HCT116 (cell line): ENCODE measurements around the gene RNF25. TPM values are rescaled to one million over a fixed set of nuclear protein-coding genes. Genes with fewer than 3 reads are reported as not detected.

Experiments used
- ATAC-seq: fragments of 200-7000 bp; cut with Tn5 transposase; 2 replicates; pipeline ENCODE4 v1.9.1; 2020; ENCODE audit warnings: mild to moderate bottlenecking, moderate library complexity
- BruUV-seq: library from RNA; stranded (reverse); fragments of 400-500 nt; replicated peaks from 2 replicates; lab custom pipeline; 2021; lab: Mats Ljungman, UMichigan
- CTCF ChIA-PET: fragments of 300-600 bp; sonication (Branson Sonifier 250); formaldehyde crosslinking; loops from one replicate; lab custom pipeline; 2021; ENCODE audit warnings: antibody characterized with exemption; lab: Charles Lee
- POLR2A ChIA-PET: fragments of 300-600, 350-600 bp; sonication (Branson Sonifier 250); formaldehyde crosslinking; loops from one replicate; lab custom pipeline; 2021; ENCODE audit warnings: antibody characterized with exemption; lab: Charles Lee
- RAD21 ChIA-PET, 2 experiments: fragments of 300-600 bp; sonication (Branson Sonifier 250); formaldehyde crosslinking; loops; one replicate each; lab custom pipeline; 2023; ENCODE audit warnings: low total read pairs in 2 of 2; ENCODE audit not compliant: uncharacterized antibody in 2 of 2, unreplicated experiment in 2 of 2, low non-redundant PET in 1 of 2; lab: Charles Lee
- DNase-seq: peaks from one replicate; pipeline ENCODE4 v3.0.0-alpha.2; 2010; ENCODE audit warnings: low read depth, low spot score
- H2AFZ ChIP-seq: fragments of 200-600 bp; shearing (Covaris generic), sonication (generic); 2 replicates; pipeline ENCODE4 v1.6.1; 2017; ENCODE audit warnings: low read depth, mixed run types, mixed read lengths, antibody characterized with exemption, low read length; ENCODE audit not compliant: poor library complexity, severe bottlenecking
- H3K27ac ChIP-seq: 2 replicates; pipeline ENCODE4 v1.5.1; 2012; ENCODE audit warnings: low read depth, low read length
- H3K27me3 ChIP-seq: fragments of 200-600 bp; sonication (generic); 2 replicates; pipeline ENCODE4 v1.6.1; 2016; ENCODE audit warnings: mixed run types, low read length, mixed read lengths; ENCODE audit not compliant: insufficient read depth
- H3K36me3 ChIP-seq, 2 experiments: fragments of 200-500 bp in 1 of 2; fragments of 200-600 bp in 1 of 2; sonication (Bioruptor generic) in 1 of 2; sonication (generic) in 1 of 2; 2 replicates each; pipeline versions ENCODE4 v1.5.1 to v1.6.1; 2014 to 2016; ENCODE audit warnings: low read length in 2 of 2, inconsistent platforms in 1 of 2, mixed read lengths in 1 of 2, mixed run types in 1 of 2; ENCODE audit not compliant: insufficient read depth in 2 of 2, control insufficient read depth in 1 of 2
- H3K4me1 ChIP-seq, 2 experiments: fragments of 200-600 bp in 1 of 2; sonication (generic) in 1 of 2; 2 replicates each; pipeline versions ENCODE4 v1.5.1 to v1.6.1; 2012 to 2017; ENCODE audit warnings: low read length in 2 of 2, inconsistent platforms in 1 of 2, mild to moderate bottlenecking in 1 of 2, mixed read lengths in 1 of 2, mixed run types in 1 of 2, moderate library complexity in 1 of 2; ENCODE audit not compliant: insufficient read depth in 2 of 2, control insufficient read depth in 1 of 2
- H3K4me2 ChIP-seq: fragments of 200-600 bp; sonication (generic); 2 replicates; pipeline ENCODE4 v1.6.1; 2017; ENCODE audit warnings: mixed run types, low read length, mixed read lengths
- H3K4me3 ChIP-seq, 2 experiments: fragments of 200-600 bp in 1 of 2; sonication (generic) in 1 of 2; replicated peaks in 1 of 2; 2 replicates each; pipeline ENCODE4 v1.5.1; 2011 to 2016; ENCODE audit warnings: low read length in 2 of 2, control low read depth in 1 of 2, low read depth in 1 of 2, mild to moderate bottlenecking in 1 of 2, mixed read lengths in 1 of 2, mixed run types in 1 of 2
- H3K79me2 ChIP-seq: fragments of 200-600 bp; sonication (generic); 2 replicates; pipeline ENCODE4 v1.6.1; 2017; ENCODE audit warnings: mild to moderate bottlenecking, mixed run types, low read length, moderate library complexity, mixed read lengths; ENCODE audit not compliant: insufficient read depth
- H3K9ac ChIP-seq: fragments of 200-600 bp; sonication (generic); 2 replicates; pipeline ENCODE4 v1.6.1; 2016; ENCODE audit warnings: low read length, mixed read lengths
- H3K9me2 ChIP-seq: fragments of 200-600 bp; sonication (generic), shearing (Covaris generic); 2 replicates; pipeline ENCODE4 v1.6.1; 2017; ENCODE audit warnings: mixed run types, mild to moderate bottlenecking, moderate library complexity; ENCODE audit not compliant: insufficient read depth
- H3K9me3 ChIP-seq, 2 experiments: fragments of 200-500 bp in 1 of 2; fragments of 200-600 bp in 1 of 2; sonication (Bioruptor generic) in 1 of 2; sonication (generic) in 1 of 2; 2 replicates each; pipeline ENCODE4 v1.6.1; 2014 to 2017; ENCODE audit warnings: low read length in 2 of 2, mixed read lengths in 2 of 2, inconsistent platforms in 1 of 2, low read depth in 1 of 2, mild to moderate bottlenecking in 1 of 2, mixed run types in 1 of 2, moderate library complexity in 1 of 2; ENCODE audit not compliant: control insufficient read depth in 1 of 2, insufficient read depth in 1 of 2
- H4K20me1 ChIP-seq: fragments of 200-600 bp; sonication (generic), shearing (Covaris generic); 2 replicates; pipeline ENCODE4 v1.6.1; 2017; ENCODE audit warnings: mixed run types, mild to moderate bottlenecking, moderate library complexity; ENCODE audit not compliant: insufficient read depth
- CBX3 ChIP-seq: IDR thresholded peaks from 2 replicates; pipeline ENCODE4 v1.6.1; 2012; ENCODE audit warnings: low read depth
- EZH2 ChIP-seq: fragments of 200-600 bp; sonication (generic); IDR thresholded peaks from 2 replicates; pipeline ENCODE4 v1.6.1; 2017; ENCODE audit warnings: antibody characterized with exemption, mixed run types
- RAD21 ChIP-seq: IDR thresholded peaks from 2 replicates; pipeline ENCODE4 v1.6.1; 2012; ENCODE audit warnings: low read depth, mild to moderate bottlenecking
- SIN3A ChIP-seq: IDR thresholded peaks from 2 replicates; pipeline ENCODE4 v1.6.1; 2012; ENCODE audit warnings: low read depth
- SP1 ChIP-seq: IDR thresholded peaks from 2 replicates; pipeline ENCODE4 v1.6.1; 2012; ENCODE audit warnings: low read depth
- SRF ChIP-seq: IDR thresholded peaks from 2 replicates; pipeline ENCODE4 v1.6.1; 2012; ENCODE audit warnings: low read depth
- ZNF274 ChIP-seq: fragments of 200-500 bp; sonication (Bioruptor generic); IDR thresholded peaks from 2 replicates; pipeline ENCODE4 v1.6.1; 2014; ENCODE audit warnings: mild to moderate bottlenecking, low read depth, low read length, inconsistent platforms
- intact Hi-C: fragments of 100-400 bp; cut with micrococcal nuclease; formaldehyde crosslinking; loops from 2 replicates; pipeline ENCODE4 v1.10.0; 2022
- total RNA-seq: library from RNA; stranded (reverse); gene quantifications from one replicate; pipeline ENCODE4 v1.2.1, GENCODE V29; 2021; ENCODE audit not compliant: unreplicated experiment
- TF ChIP-seq, protein P1 (sequence below), 3 experiments: fragments of 200-600 bp in 1 of 3; sonication (generic) in 1 of 3; IDR thresholded peaks in 2 of 3; conservative IDR thresholded peaks in 1 of 3; 2 replicates each; pipeline ENCODE4 v1.5.1; 2012 to 2017; ENCODE audit warnings: low read depth in 2 of 3, low read length in 2 of 3, antibody characterized with exemption in 1 of 3, borderline replicate concordance in 1 of 3, control low read depth in 1 of 3, mild to moderate bottlenecking in 1 of 3, mixed read lengths in 1 of 3, mixed run types in 1 of 3, moderate library complexity in 1 of 3; ENCODE audit not compliant: insufficient read depth in 1 of 3
- TF ChIP-seq, protein P2 (sequence below): IDR thresholded peaks from 2 replicates; pipeline ENCODE4 v1.6.1; 2012
- TF ChIP-seq, protein P3 (sequence below): IDR thresholded peaks from 2 replicates; pipeline ENCODE4 v1.6.1; 2012; ENCODE audit warnings: low read depth

Gene RNF25
- total RNA-seq, 1 experiment from 2014 or later = 23.4 TPM

DNA sequence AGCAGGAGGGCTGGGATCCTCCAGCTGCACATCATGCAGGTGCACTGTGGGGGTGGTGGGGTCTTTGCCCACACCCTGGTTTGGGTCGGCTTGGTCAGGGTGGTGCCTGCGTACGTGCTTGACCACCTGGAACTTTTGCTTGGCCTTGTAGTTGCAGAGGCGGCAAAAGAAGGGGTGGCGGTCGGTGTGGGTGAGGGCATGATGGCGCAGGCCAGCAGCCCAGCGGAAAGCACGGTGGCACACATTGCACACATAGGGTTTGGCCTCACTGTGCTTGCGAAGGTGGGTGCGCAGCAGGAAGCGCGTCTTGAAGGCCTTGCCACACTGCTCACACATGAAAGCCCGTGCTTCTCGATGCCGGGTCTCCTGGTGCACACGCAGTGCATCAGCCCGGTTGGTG, 33.4 kb downstream of the RNF25 start:
- no peaks in the 10 kb centered on the region for H4K20me1 ChIP-seq
- intact Hi-C loops = no loop called here
- CTCF ChIA-PET = no interaction called here
- no peaks in the 10 kb centered on the region for H3K9me2 ChIP-seq
- peaks cover 37 to 40% of the 10 kb centered on the region in 2 experiments for H3K36me3 ChIP-seq
- H3K27ac ChIP-seq = no peak overlapping the region
- no peak overlapping the region for H3K4me2 ChIP-seq
- no peak for ATAC-seq
- TF ChIP-seq RAD21 = no peak
- TF ChIP-seq CBX3 = no peak
- TF ChIP-seq, protein P1, sequence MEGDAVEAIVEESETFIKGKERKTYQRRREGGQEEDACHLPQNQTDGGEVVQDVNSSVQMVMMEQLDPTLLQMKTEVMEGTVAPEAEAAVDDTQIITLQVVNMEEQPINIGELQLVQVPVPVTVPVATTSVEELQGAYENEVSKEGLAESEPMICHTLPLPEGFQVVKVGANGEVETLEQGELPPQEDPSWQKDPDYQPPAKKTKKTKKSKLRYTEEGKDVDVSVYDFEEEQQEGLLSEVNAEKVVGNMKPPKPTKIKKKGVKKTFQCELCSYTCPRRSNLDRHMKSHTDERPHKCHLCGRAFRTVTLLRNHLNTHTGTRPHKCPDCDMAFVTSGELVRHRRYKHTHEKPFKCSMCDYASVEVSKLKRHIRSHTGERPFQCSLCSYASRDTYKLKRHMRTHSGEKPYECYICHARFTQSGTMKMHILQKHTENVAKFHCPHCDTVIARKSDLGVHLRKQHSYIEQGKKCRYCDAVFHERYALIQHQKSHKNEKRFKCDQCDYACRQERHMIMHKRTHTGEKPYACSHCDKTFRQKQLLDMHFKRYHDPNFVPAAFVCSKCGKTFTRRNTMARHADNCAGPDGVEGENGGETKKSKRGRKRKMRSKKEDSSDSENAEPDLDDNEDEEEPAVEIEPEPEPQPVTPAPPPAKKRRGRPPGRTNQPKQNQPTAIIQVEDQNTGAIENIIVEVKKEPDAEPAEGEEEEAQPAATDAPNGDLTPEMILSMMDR (IDR thresholded peaks at IDR 0.05 in 2 of 3, conservative IDR thresholded peaks at IDR 0.05 in 1 of 3; ENCODE audit: borderline replicate concordance in 1 of 3, insufficient read depth in 1 of 3, low read depth in 2 of 3, low read length in 2 of 3) = no peak
- no peak for TF ChIP-seq SRF
- TF ChIP-seq ZNF274 = no peak
- no peak for TF ChIP-seq SIN3A
- no peak for TF ChIP-seq EZH2
- TF ChIP-seq, protein P2, sequence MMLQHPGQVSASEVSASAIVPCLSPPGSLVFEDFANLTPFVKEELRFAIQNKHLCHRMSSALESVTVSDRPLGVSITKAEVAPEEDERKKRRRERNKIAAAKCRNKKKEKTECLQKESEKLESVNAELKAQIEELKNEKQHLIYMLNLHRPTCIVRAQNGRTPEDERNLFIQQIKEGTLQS = no peak
- TF ChIP-seq, protein P3, sequence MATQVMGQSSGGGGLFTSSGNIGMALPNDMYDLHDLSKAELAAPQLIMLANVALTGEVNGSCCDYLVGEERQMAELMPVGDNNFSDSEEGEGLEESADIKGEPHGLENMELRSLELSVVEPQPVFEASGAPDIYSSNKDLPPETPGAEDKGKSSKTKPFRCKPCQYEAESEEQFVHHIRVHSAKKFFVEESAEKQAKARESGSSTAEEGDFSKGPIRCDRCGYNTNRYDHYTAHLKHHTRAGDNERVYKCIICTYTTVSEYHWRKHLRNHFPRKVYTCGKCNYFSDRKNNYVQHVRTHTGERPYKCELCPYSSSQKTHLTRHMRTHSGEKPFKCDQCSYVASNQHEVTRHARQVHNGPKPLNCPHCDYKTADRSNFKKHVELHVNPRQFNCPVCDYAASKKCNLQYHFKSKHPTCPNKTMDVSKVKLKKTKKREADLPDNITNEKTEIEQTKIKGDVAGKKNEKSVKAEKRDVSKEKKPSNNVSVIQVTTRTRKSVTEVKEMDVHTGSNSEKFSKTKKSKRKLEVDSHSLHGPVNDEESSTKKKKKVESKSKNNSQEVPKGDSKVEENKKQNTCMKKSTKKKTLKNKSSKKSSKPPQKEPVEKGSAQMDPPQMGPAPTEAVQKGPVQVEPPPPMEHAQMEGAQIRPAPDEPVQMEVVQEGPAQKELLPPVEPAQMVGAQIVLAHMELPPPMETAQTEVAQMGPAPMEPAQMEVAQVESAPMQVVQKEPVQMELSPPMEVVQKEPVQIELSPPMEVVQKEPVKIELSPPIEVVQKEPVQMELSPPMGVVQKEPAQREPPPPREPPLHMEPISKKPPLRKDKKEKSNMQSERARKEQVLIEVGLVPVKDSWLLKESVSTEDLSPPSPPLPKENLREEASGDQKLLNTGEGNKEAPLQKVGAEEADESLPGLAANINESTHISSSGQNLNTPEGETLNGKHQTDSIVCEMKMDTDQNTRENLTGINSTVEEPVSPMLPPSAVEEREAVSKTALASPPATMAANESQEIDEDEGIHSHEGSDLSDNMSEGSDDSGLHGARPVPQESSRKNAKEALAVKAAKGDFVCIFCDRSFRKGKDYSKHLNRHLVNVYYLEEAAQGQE = no peak
- TF ChIP-seq SP1 = no peak
- RAD21 ChIA-PET = no interaction called here
- POLR2A ChIA-PET = no interaction called here
- no peaks in the 10 kb centered on the region for H3K27me3 ChIP-seq
- H3K4me3 ChIP-seq = no peak overlapping the region
- no peak overlapping the region for H3K9ac ChIP-seq
- H3K9me3 ChIP-seq = no peaks in the 10 kb centered on the region
- H2AFZ ChIP-seq = no peak overlapping the region
- DNase-seq = no peak
- H3K79me2 ChIP-seq = no peaks in the 10 kb centered on the region; the same call in 1 of the 2 replicates
- H3K4me1 ChIP-seq = no peaks in the 10 kb centered on the region
- BruUV-seq = no TSS peak
